ENCODE data around the gene BST2. TPM values are rescaled to one million over a fixed set of nuclear protein-coding genes. Genes with fewer than 3 reads are reported as not detected.
A peak's percentile ranks its signal among the peaks of the same experiment; 100 is the strongest.

The BST2 gene
- total and polyA plus RNA-seq, 2 of the 8 experiments (the other 6 are each of a cell fraction or from before 2014, with no cell fraction given) = 18.1 to 72.8 TPM

GRCh38 chr19:17419154-17419620 lies 13.8 kb upstream of the BST2 start:
- Histone ChIP-seq H2BK20ac (ENCODE audit: low read length) (no peak overlapping the region), H3K4me2 (ENCODE audit: insufficient read depth in 1 of 2, low read depth in 2 of 2, low read length in 2 of 2) (peak overlapping the region; percentile 59 to 69), H4K20me1 (replicated peaks in 1 of 2; ENCODE audit: control insufficient read depth in 1 of 2, insufficient read depth in 2 of 2, low read length in 2 of 2) (peaks cover 0 to 4% of the 10 kb centered on the region in 2 experiments), H2BK15ac (ENCODE audit: low read length) (no peak overlapping the region), H2BK12ac (ENCODE audit: low read depth, low read length) (0 out of 2 replicates have a peak overlapping the region, but pooled peaks have one; percentile 22), H3K79me1 (ENCODE audit: low read depth, low read length) (no peaks in the 10 kb centered on the region), H4K91ac (replicated peaks; ENCODE audit: insufficient read length, low read length) (no peak overlapping the region), H3K36me3 (ENCODE audit: control insufficient read depth in 2 of 4, insufficient read depth in 4 of 4, low read length in 3 of 4) (peaks cover 0 to 2% (median 0%) of the 10 kb centered on the region in 4 experiments; a peak in 1 of 8 replicates), H2BK120ac (replicated peaks; ENCODE audit: low read depth, low read length) (peak overlapping the region; percentile 21), H3K9me3 (ENCODE audit: insufficient read depth in 2 of 2, low read depth in 1 of 2, low read length in 1 of 2) (no peaks in the 10 kb centered on the region), H3K79me2 (ENCODE audit: control insufficient read depth in 1 of 2, insufficient read depth in 2 of 2, low read length in 2 of 2) (no peaks in the 10 kb centered on the region), H3K23ac (ENCODE audit: insufficient read length) (no peak overlapping the region), H4K8ac (ENCODE audit: extremely low read depth, insufficient read depth, low read length) (no peak overlapping the region), H3K23me2 (ENCODE audit: low read depth, low read length) (peaks cover 12% of the 10 kb centered on the region), H3K56ac (replicated peaks; ENCODE audit: insufficient read length, low read depth, low read length) (peak overlapping the region; percentile 24), H3K14ac (ENCODE audit: insufficient read length) (no peak overlapping the region), H4K5ac (ENCODE audit: insufficient read length, low read depth, low read length) (no peak overlapping the region), H3K4ac (replicated peaks; ENCODE audit: insufficient read length, low read depth, low read length) (peak overlapping the region; percentile 45), H2AK5ac (ENCODE audit: low read depth, low read length) (no peak overlapping the region), H3K27me3 (replicated peaks in 1 of 4; ENCODE audit: control insufficient read depth in 3 of 4, extremely low read depth in 1 of 4, insufficient read depth in 3 of 4, low read length in 3 of 4) (peaks cover 0 to 6% (median 0%) of the 10 kb centered on the region in 4 experiments; a peak in 3 of 7 replicates), H3K4me3 (ENCODE audit: extremely low read depth in 1 of 4, insufficient read depth in 2 of 4, low read depth in 3 of 4, low read length in 4 of 4) (peak overlapping the region; percentile 2 to 58 (median 32); a peak in 5 of 8 replicates), H2BK5ac (ENCODE audit: low read depth, low read length) (peak overlapping the region; percentile 20; the same call in 1 of the 2 replicates), H3K18ac (ENCODE audit: extremely low read depth, low read length) (no peak overlapping the region), H3K9ac (replicated peaks in 1 of 4; ENCODE audit: extremely low read depth in 1 of 4, low read depth in 3 of 4, low read length in 3 of 4) (peak overlapping the region in 2 of 4 experiments; percentile 48 to 78; a peak in 4 of 7 replicates), H3K27ac (ENCODE audit: low read depth, low read length) (peak overlapping the region; percentile 62; the same call in 1 of the 2 replicates), H3K4me1 (replicated peaks in 1 of 4; ENCODE audit: control insufficient read depth in 3 of 4, insufficient read depth in 4 of 4, low read length in 3 of 4) (peaks cover 3 to 12% (median 8%) of the 10 kb centered on the region in 4 experiments), H2AFZ (ENCODE audit: low read length) (peak overlapping the region; percentile 76; the same call in 1 of the 2 replicates)
- FAIRE-seq (no peak), DNase-seq (ENCODE audit: low read depth in 1 of 2, low spot score in 2 of 2) (no peak)
- 36% methylated on average over 8 of the region's 8 CpGs; no CpG with 5 or more reads in 1 of the 2 experiments for WGBS, 2 experiments (ENCODE audit: extremely low coverage in 1 of 2, insufficient coverage in 1 of 2, insufficient read length in 1 of 2, insufficient replicate concordance in 2 of 2, low coverage in 1 of 2, low lambda C conversion rate in 2 of 2, missing lambda C conversion rate in 1 of 2)
- CTCF ChIA-PET (ENCODE audit: partially characterized antibody) = interaction anchor here (0.7 to 1.5 kb wide), 5 partner anchors 25 to 48 kb away, joined by 3 to 8 read pairs (median 3); partner anchors contain the start of gene TMEM221
- POLR2A ChIA-PET (ENCODE audit: partially characterized antibody) = interaction anchor here (0.8 to 6.1 kb wide), 10 partner anchors 10 to 86 kb away, joined by 3 to 44 read pairs (median 4); partner anchors contain the start of genes BST2 and CCDC194
- TF ChIP-seq FOSL1 (IDR thresholded peaks at IDR 0.05; ENCODE audit: insufficient read depth, low read depth, low read length) = no peak
- no peak for TF ChIP-seq NRF1 (IDR thresholded peaks at IDR 0.05; ENCODE audit: low read depth, low read length)
- no peak for TF ChIP-seq GTF2F1 (IDR thresholded peaks at IDR 0.05; ENCODE audit: borderline replicate concordance, low read depth, low read length)
- no peak for TF ChIP-seq ATF2 (IDR thresholded peaks at IDR 0.05; ENCODE audit: low read length)
- no peak for TF ChIP-seq NANOG (IDR thresholded peaks at IDR 0.05; ENCODE audit: insufficient read depth, low read depth, low read length, poor library complexity, severe bottlenecking)
- no peak for TF ChIP-seq EZH2 (IDR thresholded peaks at IDR 0.05; ENCODE audit: low read depth, low read length, severe bottlenecking)
- no peak for TF ChIP-seq ATF3 (IDR thresholded peaks at IDR 0.05; ENCODE audit: insufficient read depth, low read depth, low read length)
- TF ChIP-seq EGR1 (IDR thresholded peaks at IDR 0.05; ENCODE audit: borderline replicate concordance, low read depth, low read length) = no peak

Data from H1 (cell line).